Measurements from ENCODE around the gene ARHGAP26.

Gene ARHGAP26

GRCh38 chr5:143062379-143062778 lies 292.2 kb downstream of the ARHGAP26 start:
- DNase-seq (ENCODE audit: low read depth): no peak

GRCh38 chr5:143063175-143063970 lies 293.2 kb downstream of the ARHGAP26 start:
- DNase-seq (ENCODE audit: low read depth): no peak

- DNase-seq (ENCODE audit: low read depth): no peak
These were observed 294.1 kb downstream of the ARHGAP26 start for GRCh38 chr5:143064218-143064641.

GRCh38 chr5:143064676-143065075 lies 294.5 kb downstream of the ARHGAP26 start:
- no peak for DNase-seq (ENCODE audit: low read depth)

- DNase-seq (ENCODE audit: low read depth): no peak
These were observed 295.2 kb downstream of the ARHGAP26 start for GRCh38 chr5:143065185-143065965.

- no peak for DNase-seq (ENCODE audit: low read depth)
These were observed 295.9 kb downstream of the ARHGAP26 start for GRCh38 chr5:143065996-143066522.

- no peak for DNase-seq (ENCODE audit: low read depth)
These were observed 296.5 kb downstream of the ARHGAP26 start for GRCh38 chr5:143066556-143067281.

GRCh38 chr5:143068712-143069111 lies 298.5 kb downstream of the ARHGAP26 start:
- no peak for DNase-seq (ENCODE audit: low read depth)

GRCh38 chr5:143071927-143072326 lies 301.8 kb downstream of the ARHGAP26 start:
- DNase-seq (ENCODE audit: low read depth): no peak

- DNase-seq (ENCODE audit: low read depth): no peak
These were observed 302.6 kb downstream of the ARHGAP26 start for GRCh38 chr5:143072734-143073133.

- DNase-seq (ENCODE audit: low read depth): no peak
These were observed 303.6 kb downstream of the ARHGAP26 start for GRCh38 chr5:143073766-143074165.

GRCh38 chr5:143074414-143074996 lies 304.3 kb downstream of the ARHGAP26 start:
- DNase-seq (ENCODE audit: low read depth): no peak

- no peak for DNase-seq (ENCODE audit: low read depth)
These were observed 306.2 kb downstream of the ARHGAP26 start for GRCh38 chr5:143076377-143076776.

GRCh38 chr5:143077453-143078103 lies 307.4 kb downstream of the ARHGAP26 start:
- no peak for DNase-seq (ENCODE audit: low read depth)

GRCh38 chr5:143078313-143078712 lies 308.1 kb downstream of the ARHGAP26 start:
- DNase-seq (ENCODE audit: low read depth): no peak

- no peak for DNase-seq (ENCODE audit: low read depth)
These were observed 308.8 kb downstream of the ARHGAP26 start for GRCh38 chr5:143078971-143079370.

- no peak for DNase-seq (ENCODE audit: low read depth)
These were observed 310.2 kb downstream of the ARHGAP26 start for GRCh38 chr5:143080407-143080806.

- no peak for DNase-seq (ENCODE audit: low read depth)
These were observed 310.8 kb downstream of the ARHGAP26 start for GRCh38 chr5:143080982-143081381.

- no peak for DNase-seq (ENCODE audit: low read depth)
These were observed 312.8 kb downstream of the ARHGAP26 start for GRCh38 chr5:143083006-143083405.

GRCh38 chr5:143084407-143084806 lies 314.2 kb downstream of the ARHGAP26 start:
- no peak for DNase-seq (ENCODE audit: low read depth)

- DNase-seq (ENCODE audit: low read depth): no peak
These were observed 315.2 kb downstream of the ARHGAP26 start for GRCh38 chr5:143085319-143085917.
